ENCODE measurements around the gene SMPD3.

Gene SMPD3

GRCh38 chr16:68367440-68367839 lies 80.9 kb downstream of the SMPD3 start:
- DNase-seq: no peak

GRCh38 chr16:68367030-68367429 lies 81.3 kb downstream of the SMPD3 start:
- DNase-seq: peak; percentile 71

GRCh38 chr16:68366062-68366461 lies 82.2 kb downstream of the SMPD3 start:
- no peak for DNase-seq

- no peak for DNase-seq
Observed at GRCh38 chr16:68365167-68365817, 83.0 kb downstream of the SMPD3 start.

- no peak for DNase-seq
Observed at GRCh38 chr16:68364561-68364998, 83.7 kb downstream of the SMPD3 start.

- DNase-seq: no peak
Observed at GRCh38 chr16:68363658-68364521, 84.4 kb downstream of the SMPD3 start.

GRCh38 chr16:68362947-68363657 lies 85.2 kb downstream of the SMPD3 start:
- DNase-seq: no peak

GRCh38 chr16:68362262-68362913 lies 85.9 kb downstream of the SMPD3 start:
- DNase-seq: no peak

- no peak for DNase-seq
Observed at GRCh38 chr16:68361485-68361884, 86.8 kb downstream of the SMPD3 start.

- DNase-seq: no peak
Observed at GRCh38 chr16:68360956-68361355, 87.4 kb downstream of the SMPD3 start.

- no peak for DNase-seq
Observed at GRCh38 chr16:68360547-68360946, 87.8 kb downstream of the SMPD3 start.

GRCh38 chr16:68359398-68360191 lies 88.7 kb downstream of the SMPD3 start:
- DNase-seq: no peak

GRCh38 chr16:68358951-68359350 lies 89.4 kb downstream of the SMPD3 start:
- no peak for DNase-seq

GRCh38 chr16:68357923-68358322 lies 90.4 kb downstream of the SMPD3 start:
- DNase-seq: no peak

GRCh38 chr16:68357521-68357922 lies 90.8 kb downstream of the SMPD3 start:
- DNase-seq: no peak

- no peak for DNase-seq
Observed at GRCh38 chr16:68356919-68357286, 91.4 kb downstream of the SMPD3 start.

- DNase-seq: peak; percentile 65
Observed at GRCh38 chr16:68356249-68356918, 91.9 kb downstream of the SMPD3 start.

GRCh38 chr16:68355447-68356248 lies 92.7 kb downstream of the SMPD3 start:
- DNase-seq: no peak

- DNase-seq: no peak
Observed at GRCh38 chr16:68354816-68355215, 93.5 kb downstream of the SMPD3 start.

GRCh38 chr16:68353366-68353765 lies 94.9 kb downstream of the SMPD3 start:
- no peak for DNase-seq

- DNase-seq: no peak
Observed at GRCh38 chr16:68351991-68352431, 96.3 kb downstream of the SMPD3 start.
